Fibroblast of villous mesenchyme (primary cell): ENCODE measurements around the gene SLC1A5. TPM values are rescaled to one million over a fixed set of nuclear protein-coding genes. Genes with fewer than 3 reads are reported as not detected.
"Not testable (repeated sequence)": the region's sequence is repeated elsewhere in the genome, so short reads cannot be mapped to it uniquely, and the experiment has no call there.

Experiments
- DNase-seq: peaks from one replicate; pipeline ENCODE4 v3.0.0-alpha.2; 2010; ENCODE audit warnings: low read depth
- H3K4me3 ChIP-seq: 2 replicates; pipeline ENCODE4 v1.5.1; 2011; ENCODE audit warnings: low read depth, mild to moderate bottlenecking, low read length
- total RNA-seq: library from RNA; depleted of rRNA; stranded (reverse); fragments of >200 nt; gene quantifications from 2 replicates; pipeline ENCODE4 v1.2.3, GENCODE V29; 2012
- TF ChIP-seq, protein P1 (sequence below): IDR thresholded peaks from 2 replicates; pipeline ENCODE4 v1.5.1; 2012; ENCODE audit warnings: low read depth, mild to moderate bottlenecking, low read length; ENCODE audit not compliant: insufficient read depth

The SLC1A5 gene
- total RNA-seq, 1 donor: 196 TPM

DNA sequence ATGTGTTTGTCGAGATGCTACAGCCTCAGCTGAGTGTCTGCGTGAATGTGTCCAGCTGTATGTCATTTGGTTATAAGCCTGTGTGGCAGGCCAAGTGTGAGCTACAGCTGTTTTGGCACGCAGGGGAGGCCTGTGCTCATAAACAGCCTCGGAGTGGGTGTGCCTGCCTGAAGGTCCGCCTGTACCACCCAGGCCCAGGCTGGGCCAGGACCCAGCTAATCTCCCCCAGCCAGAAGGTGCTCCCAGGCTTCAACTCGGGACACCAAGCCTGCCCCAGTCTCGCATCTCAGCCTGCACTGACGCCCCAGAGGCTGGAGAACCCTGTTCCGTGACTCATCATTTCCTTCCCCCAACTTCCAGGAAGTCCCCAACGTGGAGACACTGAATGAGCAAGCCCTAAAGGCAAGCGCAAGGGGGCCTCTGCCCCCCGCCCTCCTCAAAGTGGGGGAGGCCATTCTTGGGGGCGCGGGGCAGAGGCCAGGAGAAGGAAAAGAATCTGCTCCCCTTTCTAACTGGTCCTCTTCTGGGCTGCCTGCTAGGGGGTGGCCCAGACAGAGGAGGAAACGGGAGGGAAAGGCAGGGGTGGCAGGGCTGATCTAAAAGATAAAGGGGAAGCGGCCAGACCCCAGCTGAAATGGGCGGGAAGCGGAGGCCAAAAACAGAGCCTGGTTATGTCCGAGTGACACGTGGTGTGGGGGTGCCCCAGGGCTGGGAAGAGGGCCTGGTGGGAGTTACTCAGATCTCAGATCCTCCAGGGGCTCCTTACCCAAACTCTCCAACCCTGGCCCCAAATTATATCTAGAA, 2.0 kb downstream of the SLC1A5 start:
- peak; percentile 87 for DNase-seq
- H3K4me3 ChIP-seq: peak overlapping the region; percentile 96
- TF ChIP-seq, protein P1, sequence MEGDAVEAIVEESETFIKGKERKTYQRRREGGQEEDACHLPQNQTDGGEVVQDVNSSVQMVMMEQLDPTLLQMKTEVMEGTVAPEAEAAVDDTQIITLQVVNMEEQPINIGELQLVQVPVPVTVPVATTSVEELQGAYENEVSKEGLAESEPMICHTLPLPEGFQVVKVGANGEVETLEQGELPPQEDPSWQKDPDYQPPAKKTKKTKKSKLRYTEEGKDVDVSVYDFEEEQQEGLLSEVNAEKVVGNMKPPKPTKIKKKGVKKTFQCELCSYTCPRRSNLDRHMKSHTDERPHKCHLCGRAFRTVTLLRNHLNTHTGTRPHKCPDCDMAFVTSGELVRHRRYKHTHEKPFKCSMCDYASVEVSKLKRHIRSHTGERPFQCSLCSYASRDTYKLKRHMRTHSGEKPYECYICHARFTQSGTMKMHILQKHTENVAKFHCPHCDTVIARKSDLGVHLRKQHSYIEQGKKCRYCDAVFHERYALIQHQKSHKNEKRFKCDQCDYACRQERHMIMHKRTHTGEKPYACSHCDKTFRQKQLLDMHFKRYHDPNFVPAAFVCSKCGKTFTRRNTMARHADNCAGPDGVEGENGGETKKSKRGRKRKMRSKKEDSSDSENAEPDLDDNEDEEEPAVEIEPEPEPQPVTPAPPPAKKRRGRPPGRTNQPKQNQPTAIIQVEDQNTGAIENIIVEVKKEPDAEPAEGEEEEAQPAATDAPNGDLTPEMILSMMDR: no peak

DNA sequence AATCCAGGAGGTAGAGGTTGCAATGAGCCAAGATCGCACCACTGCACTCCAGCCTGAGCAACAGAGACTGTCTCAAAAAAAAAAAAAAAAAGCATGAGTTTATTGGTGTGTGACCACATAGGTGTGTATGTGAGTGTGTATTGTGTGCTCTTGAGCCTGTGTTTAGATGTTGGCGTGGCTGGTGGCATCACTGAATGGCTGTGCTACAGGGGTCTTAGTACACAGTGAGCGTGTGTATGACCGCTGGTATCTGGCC, 2.5 kb downstream of the SLC1A5 start:
- TF ChIP-seq, protein P1: no peak
- peak overlapping the region; percentile 96 for H3K4me3 ChIP-seq
- DNase-seq: no peak

DNA sequence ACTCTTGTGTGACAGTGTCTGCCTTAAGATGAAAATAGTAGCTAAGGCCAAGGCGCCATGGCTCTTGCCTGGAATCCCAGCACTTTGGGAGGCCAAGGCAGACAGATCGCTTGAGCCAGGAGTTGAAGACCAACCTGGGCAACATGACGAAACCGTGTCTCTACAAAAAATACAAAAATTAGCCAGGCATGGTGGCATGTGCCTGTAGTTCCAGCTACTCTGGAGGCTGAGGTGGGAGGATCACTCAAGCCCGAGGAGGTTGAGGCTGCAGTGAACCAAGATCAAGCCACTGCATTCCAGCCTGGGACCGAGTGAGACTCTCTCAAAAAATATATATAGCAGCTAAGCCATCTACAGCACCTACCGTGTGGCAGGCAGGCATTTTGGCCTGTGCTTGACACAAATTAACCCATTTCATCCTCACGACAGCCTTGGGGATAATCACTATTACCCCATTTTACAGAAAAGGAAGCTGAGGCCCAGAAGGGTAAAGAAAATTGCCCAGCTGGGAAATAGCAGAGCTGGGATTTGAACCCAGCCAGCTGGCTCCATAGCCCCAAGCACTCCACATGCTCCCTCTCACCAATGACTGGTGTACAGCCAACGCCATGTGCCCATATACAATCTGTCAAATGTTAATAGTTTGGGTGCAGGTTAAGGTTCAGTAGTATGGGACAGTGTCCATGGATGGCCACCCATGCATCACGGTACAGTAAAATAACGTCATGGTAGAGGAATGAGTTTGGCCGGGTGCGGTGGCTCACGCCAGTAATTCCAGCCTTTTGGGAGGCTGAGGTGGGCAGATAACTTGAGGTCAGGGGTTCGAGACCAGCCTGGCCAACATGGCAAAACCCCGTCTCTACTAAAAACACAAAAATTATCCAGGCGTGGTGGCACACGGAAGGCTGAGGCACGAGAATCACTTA, 3.1 kb downstream of the SLC1A5 start:
- H3K4me3 ChIP-seq: peak overlapping the region; percentile 96
- TF ChIP-seq, protein P1: no peak
- peak; percentile 16 for DNase-seq

DNA sequence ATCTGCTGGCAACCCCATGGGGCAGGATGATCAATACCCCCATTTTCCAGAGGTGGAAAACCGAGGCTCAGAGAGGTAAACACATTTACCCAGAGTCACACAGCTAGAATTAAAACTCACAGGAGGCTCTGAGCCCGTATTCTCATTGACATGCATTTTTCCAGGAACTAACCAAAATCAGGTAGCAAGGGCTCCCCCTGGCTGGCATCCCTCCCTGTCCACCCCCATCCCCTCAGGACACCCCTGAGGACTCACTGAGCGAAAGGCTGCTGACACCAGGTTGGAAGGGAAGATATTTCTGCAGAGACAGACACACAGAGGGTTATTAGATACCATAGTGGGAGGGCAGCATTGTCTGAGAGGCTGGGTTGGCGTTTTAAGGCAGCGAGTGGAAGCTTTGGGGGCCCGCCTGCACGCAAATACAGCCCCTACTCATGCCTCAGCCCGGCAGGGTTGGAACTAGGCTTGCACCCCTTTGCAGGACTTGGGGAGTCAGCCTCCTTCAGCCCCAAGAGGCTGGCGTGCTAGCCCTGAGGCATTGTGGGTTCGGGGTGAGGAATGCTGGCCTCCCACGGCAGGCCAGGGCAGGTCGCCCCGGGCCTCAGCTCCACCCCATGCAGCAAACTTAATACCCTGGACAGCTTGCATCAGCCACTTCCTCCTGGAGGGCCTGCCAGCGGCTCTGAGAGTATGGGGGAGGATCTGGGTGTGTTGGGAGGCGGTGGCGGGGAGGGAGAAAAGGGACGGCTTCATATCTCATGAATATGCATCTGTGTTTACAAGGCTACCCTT, 3.9 kb downstream of the SLC1A5 start:
- DNase-seq: peak; percentile 95
- TF ChIP-seq, protein P1: peak; percentile 51
- H3K4me3 ChIP-seq: peak overlapping the region; percentile 96

DNA sequence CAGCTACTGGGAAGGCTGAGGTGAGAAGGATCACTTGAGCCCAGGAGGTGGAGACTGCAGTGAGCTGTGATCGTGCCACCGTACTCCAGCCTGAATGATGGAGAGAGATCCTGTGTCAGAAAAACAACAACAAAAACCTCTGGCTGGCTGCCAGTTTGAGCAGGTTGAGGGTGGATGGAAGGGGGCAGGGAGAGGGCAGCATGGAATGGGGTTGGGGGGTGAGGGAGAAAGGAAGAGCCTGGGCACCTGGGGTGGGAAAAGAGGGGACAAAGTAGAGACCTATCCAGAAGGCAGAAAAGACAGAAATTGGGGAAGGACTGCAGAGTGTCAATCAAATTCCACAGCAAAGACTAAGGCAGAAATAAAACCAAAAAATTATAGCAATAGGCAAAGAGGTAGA, 4.7 kb downstream of the SLC1A5 start:
- no peak for DNase-seq
- TF ChIP-seq, protein P1: no peak
- peak overlapping the region; percentile 96 for H3K4me3 ChIP-seq

DNA sequence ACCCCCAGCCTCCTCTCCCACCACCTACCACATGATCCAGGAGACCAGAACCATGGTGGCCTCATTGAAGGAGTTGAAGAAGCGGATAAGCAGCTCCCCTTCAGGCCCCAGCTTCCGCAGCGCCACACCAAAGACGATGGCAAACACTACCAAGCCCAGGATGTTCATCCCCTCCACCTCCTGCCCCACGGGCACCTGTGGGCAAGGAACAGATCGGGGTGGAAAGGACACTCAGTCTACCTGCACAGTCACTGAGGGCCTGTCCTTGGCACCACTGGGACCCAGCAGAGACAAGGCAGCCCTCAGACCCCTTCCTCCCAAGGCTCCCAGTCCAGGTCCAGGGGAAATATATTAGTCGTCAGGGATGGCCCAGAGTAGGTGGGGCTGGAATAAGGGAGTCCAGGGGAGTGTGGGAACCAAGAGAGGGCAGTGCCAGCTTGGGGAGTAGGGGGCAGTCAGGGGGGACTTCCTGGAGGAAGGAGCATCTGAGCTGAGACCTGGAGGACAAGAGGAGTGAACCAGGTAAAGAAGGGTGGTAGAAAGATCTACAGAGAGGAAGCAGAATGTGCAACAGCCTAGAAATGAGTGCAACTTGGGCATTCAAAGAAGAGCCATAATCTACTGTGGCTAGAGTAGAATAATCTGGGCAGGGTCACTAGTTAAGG, 5.9 kb downstream of the SLC1A5 start:
- TF ChIP-seq, protein P1: no peak
- DNase-seq: no peak
- H3K4me3 ChIP-seq: no peak overlapping the region

DNA sequence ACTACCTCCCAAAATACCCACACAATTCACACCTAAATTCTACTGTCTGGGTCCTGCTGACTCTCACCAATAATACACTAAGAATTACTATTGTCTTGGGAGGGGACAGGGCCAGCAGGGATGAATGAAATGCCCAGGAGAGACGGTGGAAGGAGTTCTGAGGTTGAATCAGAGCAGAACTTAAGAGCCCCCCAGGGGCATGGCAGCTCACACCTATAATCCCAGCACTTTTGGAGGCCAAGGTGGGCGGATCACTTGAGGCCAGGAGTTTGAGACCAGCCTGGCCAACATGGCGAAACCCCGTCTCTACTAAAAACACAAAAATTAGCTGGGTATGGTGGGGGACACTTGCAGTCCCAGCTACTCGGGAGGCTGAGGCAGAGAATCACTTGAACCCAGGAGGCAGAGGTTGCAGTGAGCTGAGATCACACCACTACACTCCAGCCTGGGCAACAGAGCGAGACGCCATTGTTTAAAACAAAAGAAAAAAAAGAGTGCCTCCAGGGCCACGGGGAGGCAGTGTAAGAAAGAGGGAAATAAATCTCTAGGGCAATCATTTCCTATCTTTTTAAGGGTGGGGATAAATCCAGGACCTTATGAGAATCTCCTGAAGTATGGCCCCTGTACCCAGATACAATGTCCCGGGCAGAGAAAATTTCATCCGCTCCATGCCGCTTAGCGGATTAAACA, 10.3 kb downstream of the SLC1A5 start:
- not testable (repeated sequence) for H3K4me3 ChIP-seq, DNase-seq
